Kidney tubule cell (primary cell): ENCODE results near the gene CD9.

ENCODE experiments used
- DNase-seq: peaks from one replicate; pipeline ENCODE4 v3.0.0-alpha.2; 2018; ENCODE audit warnings: low spot score

The CD9 gene

GRCh38 chr12:6221146-6221545 lies 20.9 kb downstream of the CD9 start:
- DNase-seq = no peak

- DNase-seq = peak; percentile 77
These were observed 22.0 kb downstream of the CD9 start for GRCh38 chr12:6222078-6222654.

DNA sequence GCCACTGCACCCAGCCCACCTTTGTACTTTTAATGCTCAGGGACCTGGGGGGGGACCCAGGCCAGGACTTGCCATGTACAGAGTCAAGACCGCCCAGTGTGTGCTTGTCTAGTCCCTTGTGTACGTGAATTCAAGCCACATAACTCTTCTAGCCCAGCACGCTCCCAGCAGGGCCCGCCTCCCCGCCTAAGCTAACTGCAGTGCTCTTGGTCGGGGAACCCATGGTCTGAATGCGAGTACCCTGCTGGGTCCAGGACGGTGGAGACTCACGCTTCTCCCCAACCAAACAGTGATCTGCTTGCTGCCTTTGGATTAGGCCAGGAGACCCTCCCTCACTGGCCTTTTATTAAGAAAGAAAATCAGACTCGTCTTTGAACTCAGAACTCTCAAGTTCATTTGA lies 23.3 kb downstream of the CD9 start:
- DNase-seq = no peak

DNA sequence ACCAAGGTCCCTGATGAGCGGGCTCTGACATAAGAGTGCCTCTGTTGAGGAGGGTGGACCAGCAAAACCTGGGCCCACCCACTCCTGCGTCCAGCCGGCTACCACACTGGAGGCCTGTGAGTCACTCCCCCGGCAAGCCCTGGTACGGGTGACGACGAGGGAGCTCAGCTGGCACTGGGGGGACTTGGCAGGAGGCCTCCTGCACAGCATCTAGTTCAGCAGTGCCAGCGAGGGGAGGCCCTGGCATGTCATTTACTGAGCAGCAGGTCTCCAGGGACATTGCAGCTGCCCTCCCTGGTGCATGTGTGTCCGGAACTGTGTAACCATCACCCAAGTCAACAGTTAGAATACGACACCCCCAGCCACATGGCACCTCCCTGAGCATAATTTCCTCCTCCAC lies 24.4 kb downstream of the CD9 start:
- peak; percentile 65 for DNase-seq

- no peak for DNase-seq
These were observed 25.4 kb downstream of the CD9 start for GRCh38 chr12:6225630-6226001.

DNA sequence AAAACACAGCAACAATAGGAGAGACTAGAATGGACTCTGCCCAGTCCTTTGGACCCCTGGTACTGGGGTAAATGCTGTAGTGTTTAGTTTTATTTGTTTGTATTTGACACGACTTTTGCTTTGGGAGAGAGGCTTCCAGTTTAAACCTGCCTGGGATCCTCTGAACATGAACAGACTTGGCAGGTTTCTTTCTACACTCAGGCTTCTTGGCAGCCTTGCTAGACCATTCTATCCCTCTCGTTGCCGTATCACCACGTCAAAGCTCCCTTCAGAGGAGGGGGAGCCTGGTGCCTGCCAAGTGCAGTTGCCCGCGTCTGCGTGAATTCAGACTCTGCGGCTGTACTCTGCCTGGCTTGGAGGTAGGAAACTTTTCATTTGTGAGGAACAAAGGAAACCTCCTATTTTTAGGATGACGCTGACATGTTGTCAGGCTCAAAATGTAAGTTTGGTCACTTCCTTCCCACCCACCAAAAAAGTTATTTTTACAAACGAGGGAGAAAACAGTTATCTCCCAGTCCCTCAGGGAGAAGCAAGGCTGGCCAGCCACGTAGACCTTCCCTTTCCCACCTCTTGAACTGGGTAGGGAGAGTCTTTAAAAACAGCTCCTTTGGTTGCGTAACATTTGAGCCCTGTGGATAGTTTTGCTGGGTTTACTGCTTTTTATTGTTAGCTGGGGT lies 25.9 kb downstream of the CD9 start:
- DNase-seq = no peak

- no peak for DNase-seq
These were observed 26.5 kb downstream of the CD9 start for GRCh38 chr12:6226679-6227051.

DNA sequence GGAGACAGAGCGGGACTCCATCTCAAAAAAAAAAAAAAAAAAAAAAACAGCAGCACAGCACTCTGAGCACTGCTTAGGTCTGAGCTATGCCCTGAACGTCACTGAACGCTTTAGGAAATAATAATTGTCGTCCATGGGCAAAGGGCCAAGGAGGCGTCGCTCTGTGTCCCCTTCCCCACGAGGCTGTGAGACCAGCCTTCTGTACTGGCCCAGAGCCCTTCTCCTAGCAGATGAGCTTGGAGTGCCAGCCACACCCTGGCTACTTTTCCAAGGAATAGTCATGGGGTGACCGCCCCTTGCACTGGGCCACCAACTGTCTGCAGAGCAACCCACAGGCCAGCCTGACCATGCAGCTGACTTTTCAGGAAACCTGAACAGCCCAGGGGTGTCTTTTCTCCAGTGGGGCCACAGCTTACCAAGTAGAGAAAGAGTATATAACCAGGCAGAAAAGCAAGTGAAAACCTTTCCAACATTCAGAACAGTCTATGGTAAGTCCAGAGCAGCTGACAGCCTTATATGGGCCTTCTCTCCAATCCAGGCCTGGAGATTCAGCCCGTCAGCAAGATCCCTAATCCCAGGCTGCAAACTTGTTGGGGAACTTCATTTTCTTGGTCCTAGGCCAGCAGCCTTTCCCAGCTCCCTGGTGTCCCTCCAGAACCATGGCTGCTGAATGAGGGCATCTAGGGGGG lies 28.5 kb downstream of the CD9 start:
- no peak for DNase-seq

- DNase-seq = peak; percentile 46
These were observed 29.3 kb downstream of the CD9 start for GRCh38 chr12:6229224-6230218.

- DNase-seq = peak; percentile 54
These were observed 30.3 kb downstream of the CD9 start for GRCh38 chr12:6230321-6231110.

DNA sequence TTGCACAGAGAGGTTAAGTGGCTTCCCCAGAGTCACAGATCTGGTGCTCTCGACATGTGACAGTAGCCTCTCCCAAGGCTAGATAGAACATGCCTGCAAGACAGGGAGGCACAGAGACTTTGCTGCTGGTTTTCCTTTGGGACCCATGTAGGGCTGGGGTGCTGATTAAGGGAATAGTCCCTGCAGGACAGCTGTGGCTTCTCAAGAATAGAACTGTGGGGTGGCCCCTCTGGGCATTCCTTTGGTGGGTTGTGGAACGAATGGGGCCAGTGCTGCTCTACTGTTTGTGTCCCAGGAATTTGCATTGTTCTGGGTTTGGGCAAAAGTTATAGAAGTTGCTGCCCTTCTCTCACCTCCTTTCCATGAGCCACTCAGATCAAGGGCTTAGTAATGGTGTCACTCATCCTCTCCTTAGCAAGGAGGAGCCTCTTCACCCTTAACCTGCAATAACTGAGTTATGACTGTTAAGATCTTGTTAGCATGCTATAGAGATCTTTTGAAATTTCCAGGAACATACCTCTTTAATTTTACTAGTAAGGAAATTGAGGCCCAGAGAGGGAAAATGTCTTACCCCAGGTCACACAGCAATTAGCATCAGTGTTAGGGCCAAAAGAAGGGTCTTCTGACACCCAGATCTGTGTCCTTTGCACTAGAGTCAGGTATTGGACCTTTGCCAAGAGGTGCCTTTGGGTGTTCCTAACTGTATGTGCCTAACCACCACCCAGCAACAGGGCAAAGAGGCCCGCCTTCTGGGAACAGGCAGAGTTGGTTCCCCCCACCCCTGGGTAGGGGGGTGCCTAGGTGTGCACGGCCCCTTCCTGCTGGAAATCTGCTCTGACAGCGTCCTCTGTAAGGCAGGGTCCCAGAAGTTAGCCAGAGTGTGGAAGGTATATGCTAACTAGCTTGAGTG lies 31.4 kb downstream of the CD9 start:
- no peak for DNase-seq

DNA sequence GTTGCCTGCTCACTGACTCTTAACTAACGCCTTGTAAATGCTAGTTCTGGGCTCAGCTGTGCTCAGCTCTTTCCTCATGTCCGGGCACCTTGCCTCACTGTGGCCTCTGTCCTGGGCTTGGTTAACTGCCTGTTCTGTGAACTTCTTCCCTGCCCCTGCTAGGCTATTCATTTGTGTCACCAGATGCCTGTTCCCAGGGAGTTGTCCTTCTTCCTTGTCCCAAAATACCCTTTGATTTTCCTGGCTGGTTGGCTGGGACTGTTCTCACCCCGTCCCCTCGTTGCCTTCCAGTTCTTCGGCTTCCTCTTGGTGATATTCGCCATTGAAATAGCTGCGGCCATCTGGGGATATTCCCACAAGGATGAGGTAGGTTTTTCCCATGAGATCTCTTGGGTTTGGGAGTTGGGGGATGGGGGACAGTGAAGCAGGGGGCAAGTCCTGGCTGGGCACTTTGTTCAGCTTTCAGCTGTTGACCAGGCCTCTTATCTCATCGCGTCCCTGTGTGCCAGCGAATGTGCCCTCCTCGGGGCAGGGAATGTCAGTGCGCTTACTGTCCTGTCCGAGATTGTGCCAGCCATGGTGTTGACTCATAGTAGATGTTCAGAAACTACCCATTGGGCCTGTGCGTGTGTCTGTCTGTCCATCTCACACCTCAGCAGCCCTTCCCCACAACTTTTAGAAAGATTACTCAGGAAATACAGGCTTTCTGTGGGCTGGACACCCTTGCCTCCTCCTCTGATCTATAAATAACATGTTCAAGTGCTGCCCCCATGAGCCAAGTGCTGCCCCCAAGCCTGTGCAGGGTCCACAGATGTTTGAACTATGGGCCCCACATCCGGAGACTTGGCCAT lies 33.1 kb downstream of the CD9 start:
- DNase-seq = no peak

DNA sequence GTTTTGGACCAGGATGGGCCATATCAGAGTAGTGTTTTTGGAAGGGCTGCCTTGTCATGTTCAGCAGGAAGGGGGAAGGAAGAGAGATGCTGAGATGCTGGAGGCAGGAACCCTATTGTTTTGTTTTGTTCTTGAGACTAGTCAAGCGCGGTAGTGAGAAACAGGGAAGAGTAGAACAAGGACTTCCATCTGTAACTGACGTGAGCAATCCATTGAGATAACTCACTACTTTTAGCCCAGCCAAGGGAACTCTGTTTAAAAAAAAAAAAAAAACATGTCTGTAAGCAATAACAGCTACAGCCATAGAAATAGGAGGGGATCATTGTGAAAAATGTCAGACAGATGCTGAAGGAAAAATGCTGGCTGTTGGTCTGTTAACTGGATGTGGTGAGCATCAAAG lies 34.0 kb downstream of the CD9 start:
- DNase-seq = peak; percentile 41

DNA sequence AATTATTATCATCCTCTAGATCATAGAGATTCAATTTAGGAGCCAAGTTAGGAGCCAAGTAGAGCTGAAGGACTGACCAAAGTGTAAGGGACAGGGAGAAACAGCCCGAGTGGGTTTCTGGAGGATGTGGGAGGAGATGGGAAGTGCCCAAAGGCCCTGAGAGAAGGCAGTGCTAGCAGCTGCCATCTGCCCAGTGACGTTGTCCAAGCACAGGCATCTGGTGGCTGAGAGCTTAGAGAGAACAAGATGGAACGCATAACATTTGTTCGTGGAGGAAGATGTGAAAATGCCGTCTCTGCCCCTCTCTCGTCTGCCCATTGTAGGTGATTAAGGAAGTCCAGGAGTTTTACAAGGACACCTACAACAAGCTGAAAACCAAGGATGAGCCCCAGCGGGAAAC lies 34.7 kb downstream of the CD9 start:
- no peak for DNase-seq

DNA sequence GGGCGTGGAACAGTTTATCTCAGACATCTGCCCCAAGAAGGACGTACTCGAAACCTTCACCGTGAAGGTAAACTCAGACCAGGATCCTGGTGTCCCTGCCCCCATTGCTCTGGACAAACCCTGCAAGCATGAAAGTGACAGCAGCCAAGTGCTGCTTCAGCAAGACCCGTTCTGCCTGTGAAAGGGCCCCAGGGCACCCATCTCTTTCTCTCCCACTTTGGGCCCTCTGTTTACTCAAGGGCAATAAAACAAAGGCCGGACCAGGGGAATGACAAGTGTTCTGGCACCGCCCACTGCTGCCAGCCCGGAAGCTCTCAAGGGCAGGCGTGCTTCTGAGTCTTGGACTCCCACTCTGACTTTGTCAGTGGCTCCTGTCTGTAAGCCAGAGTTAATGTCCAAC lies 35.3 kb downstream of the CD9 start:
- DNase-seq = peak; percentile 19

GRCh38 chr12:6235906-6236640 lies 35.9 kb downstream of the CD9 start:
- no peak for DNase-seq

DNA sequence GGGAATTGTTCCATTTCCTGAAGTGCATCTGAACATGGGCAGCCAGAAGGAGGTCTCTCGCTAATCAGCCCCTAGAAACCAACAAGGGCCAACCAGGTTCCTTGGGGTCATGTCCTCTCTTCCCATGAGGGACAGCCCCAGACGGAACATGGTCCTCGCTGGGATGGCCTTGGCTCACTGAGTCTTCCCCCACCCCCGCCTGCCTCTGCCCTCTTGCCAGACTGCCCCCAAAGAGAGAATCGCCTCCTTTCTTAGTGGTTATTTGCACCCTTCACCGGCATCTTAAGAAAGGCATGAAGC lies 36.4 kb downstream of the CD9 start:
- no peak for DNase-seq

DNA sequence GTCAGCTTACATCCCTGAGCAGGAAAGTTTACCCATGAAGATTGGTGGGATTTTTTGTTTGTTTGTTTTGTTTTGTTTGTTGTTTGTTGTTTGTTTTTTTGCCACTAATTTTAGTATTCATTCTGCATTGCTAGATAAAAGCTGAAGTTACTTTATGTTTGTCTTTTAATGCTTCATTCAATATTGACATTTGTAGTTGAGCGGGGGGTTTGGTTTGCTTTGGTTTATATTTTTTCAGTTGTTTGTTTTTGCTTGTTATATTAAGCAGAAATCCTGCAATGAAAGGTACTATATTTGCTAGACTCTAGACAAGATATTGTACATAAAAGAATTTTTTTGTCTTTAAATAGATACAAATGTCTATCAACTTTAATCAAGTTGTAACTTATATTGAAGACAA lies 37.6 kb downstream of the CD9 start:
- DNase-seq = no peak

- DNase-seq = no peak
These were observed 38.7 kb downstream of the CD9 start for GRCh38 chr12:6238875-6239274.
